ENCODE data around the gene SIPA1L3.

DNA sequence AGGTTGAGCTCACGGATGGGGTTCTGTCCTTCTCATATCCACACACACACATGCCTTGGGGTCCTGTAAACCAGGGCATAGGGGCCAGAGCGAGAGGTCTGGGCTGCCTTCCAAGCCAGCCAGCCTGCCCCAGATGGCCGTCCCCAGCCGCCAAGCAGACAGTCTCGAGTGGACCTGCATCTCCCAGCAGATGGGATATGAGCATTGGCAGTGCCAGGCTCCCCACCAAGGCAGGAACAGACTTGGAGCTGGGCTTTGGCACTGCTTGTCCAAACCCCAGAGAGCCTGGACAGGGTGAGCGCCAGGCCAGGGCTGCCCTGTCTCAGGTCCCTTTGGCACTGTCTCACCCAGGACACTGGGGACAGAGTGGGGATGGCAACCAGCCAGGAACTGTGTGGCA is 186.6 kb downstream of the SIPA1L3 start:
- no peak for TF ChIP-seq REST (IDR thresholded peaks at IDR 0.05; ENCODE audit: borderline replicate concordance in 1 of 2, low read depth in 1 of 2, low read length in 2 of 2)
- TF ChIP-seq POLR2AphosphoS5 (IDR thresholded peaks at IDR 0.05; ENCODE audit: low read depth, low read length), result no peak
- no peak for TF ChIP-seq TBP (CRISPR knock-in tag; IDR thresholded peaks at IDR 0.05)
- TF ChIP-seq HCFC1 (IDR thresholded peaks at IDR 0.05; ENCODE audit: low read depth, low read length), result no peak
- TF ChIP-seq KLF15 (CRISPR knock-in tag; IDR thresholded peaks at IDR 0.05; ENCODE audit: borderline replicate concordance), result no peak
- TF ChIP-seq ZBTB44 (CRISPR knock-in tag; IDR thresholded peaks at IDR 0.05), result no peak
- TF ChIP-seq ZFAT (CRISPR knock-in tag; conservative IDR thresholded peaks at IDR 0.05), result no peak
- TF ChIP-seq EZH2 (conservative IDR thresholded peaks at IDR 0.05; ENCODE audit: low read depth, low read length), result no peak
- no peak for TF ChIP-seq ZFP37 (CRISPR knock-in tag; IDR thresholded peaks at IDR 0.05; ENCODE audit: borderline replicate concordance)
- TF ChIP-seq ASH2L (IDR thresholded peaks at IDR 0.05; ENCODE audit: insufficient read length, low read depth, low read length), result no peak
- no peak for TF ChIP-seq FOXA1 (IDR thresholded peaks at IDR 0.05)
- TF ChIP-seq FOXA1 (CRISPR knock-in tag; IDR thresholded peaks at IDR 0.05), result no peak
- no peak for TF ChIP-seq MAZ (IDR thresholded peaks at IDR 0.05; ENCODE audit: borderline replicate concordance, low read depth, low read length)
- no peak for TF ChIP-seq MAZ (CRISPR knock-in tag; IDR thresholded peaks at IDR 0.05; ENCODE audit: low read depth)
